HG03442 (cell line): Measurements from ENCODE around the gene IQSEC3.
"Not testable (repeated sequence)": the region's sequence is repeated elsewhere in the genome, so short reads cannot be mapped to it uniquely, and the experiment has no call there.

Experiments used
- ATAC-seq: cut with Tn5 transposase; IDR thresholded peaks from one replicate; pipeline ENCODE4 v1.9.1; 2021; ENCODE audit warnings: mild to moderate bottlenecking, moderate library complexity; ENCODE audit not compliant: unreplicated experiment

IQSEC3 gene

GRCh38 chr12:52902-53734 is 13.4 kb upstream of the IQSEC3 start:
- not testable (repeated sequence) for ATAC-seq

GRCh38 chr12:53735-54730 is 12.5 kb upstream of the IQSEC3 start:
- ATAC-seq, result no peak

- ATAC-seq, result no peak
Observed at GRCh38 chr12:54750-55535, 11.6 kb upstream of the IQSEC3 start.

- ATAC-seq, result no peak
Observed at GRCh38 chr12:56683-57346, 9.8 kb upstream of the IQSEC3 start.

- ATAC-seq, result no peak
Observed at GRCh38 chr12:57539-57938, 9.0 kb upstream of the IQSEC3 start.

GRCh38 chr12:58832-59231 is 7.7 kb upstream of the IQSEC3 start:
- no peak for ATAC-seq

- ATAC-seq, result not testable (repeated sequence)
Observed at GRCh38 chr12:61845-62244, 4.7 kb upstream of the IQSEC3 start.

- not testable (repeated sequence) for ATAC-seq
Observed at GRCh38 chr12:65491-66063, 990 bp upstream of the IQSEC3 start.

- not testable (repeated sequence) for ATAC-seq
Observed at GRCh38 chr12:66782-67504, 376 bp downstream of the IQSEC3 start.

GRCh38 chr12:69677-70076 is 3.1 kb downstream of the IQSEC3 start:
- ATAC-seq, result not testable (repeated sequence)

- not testable (repeated sequence) for ATAC-seq
Observed at GRCh38 chr12:70541-70940, 4.0 kb downstream of the IQSEC3 start.

- not testable (repeated sequence) for ATAC-seq
Observed at GRCh38 chr12:72018-72417, 5.5 kb downstream of the IQSEC3 start.

GRCh38 chr12:74420-75190 is 8.0 kb downstream of the IQSEC3 start:
- ATAC-seq, result not testable (repeated sequence)

- not testable (repeated sequence) for ATAC-seq
Observed at GRCh38 chr12:75541-75940, 9.0 kb downstream of the IQSEC3 start.

- not testable (repeated sequence) for ATAC-seq
Observed at GRCh38 chr12:76102-76501, 9.5 kb downstream of the IQSEC3 start.

GRCh38 chr12:76551-76950 is 10.0 kb downstream of the IQSEC3 start:
- ATAC-seq, result not testable (repeated sequence)

- ATAC-seq, result not testable (repeated sequence)
Observed at GRCh38 chr12:77101-77719, 10.6 kb downstream of the IQSEC3 start.
